CD4-positive, alpha-beta T cell treated with Interleukin-4 for 1 hour (primary cell): ENCODE results near the gene DNAH14.
"Not testable (repeated sequence)": the region's sequence is repeated elsewhere in the genome, so short reads cannot be mapped to it uniquely, and the experiment has no call there.

ENCODE experiments used
- DNase-seq, 2 donors: peaks; one replicate each; pipeline ENCODE4 v3.0.0-alpha.2; 2020 to 2022

The DNAH14 gene

GRCh38 chr1:224922404-224923164, 6.9 kb upstream of the DNAH14 start:
- peak in 1 of 2 donors; percentile 18 for DNase-seq

- no peak for DNase-seq
Measured at GRCh38 chr1:224923726-224924125, 5.7 kb upstream of the DNAH14 start.

GRCh38 chr1:224927631-224928030, 1.8 kb upstream of the DNAH14 start:
- not testable (repeated sequence) for DNase-seq

- no peak for DNase-seq
Measured at GRCh38 chr1:224928906-224929305, 569 bp upstream of the DNAH14 start.

- no peak for DNase-seq
Measured at GRCh38 chr1:224931605-224932004, 2.1 kb downstream of the DNAH14 start.

- no peak for DNase-seq
Measured at GRCh38 chr1:224932607-224933249, 3.3 kb downstream of the DNAH14 start.

- DNase-seq = no peak
Measured at GRCh38 chr1:224933584-224933983, 4.1 kb downstream of the DNAH14 start.

- no peak for DNase-seq
Measured at GRCh38 chr1:224938652-224939051, 9.2 kb downstream of the DNAH14 start.

GRCh38 chr1:224939844-224940425, 10.5 kb downstream of the DNAH14 start:
- DNase-seq = no peak

GRCh38 chr1:224940735-224941134, 11.3 kb downstream of the DNAH14 start:
- DNase-seq = not testable (repeated sequence)

- not testable (repeated sequence) for DNase-seq
Measured at GRCh38 chr1:224945651-224946348, 16.3 kb downstream of the DNAH14 start.

GRCh38 chr1:224946349-224946691, 16.8 kb downstream of the DNAH14 start:
- DNase-seq = not testable (repeated sequence)

GRCh38 chr1:224957696-224958095, 28.2 kb downstream of the DNAH14 start:
- DNase-seq = no peak

- DNase-seq = no peak
Measured at GRCh38 chr1:224958490-224958889, 29.0 kb downstream of the DNAH14 start.

- DNase-seq = no peak
Measured at GRCh38 chr1:224959115-224959514, 29.6 kb downstream of the DNAH14 start.

GRCh38 chr1:224959656-224960055, 30.2 kb downstream of the DNAH14 start:
- DNase-seq = no peak

- DNase-seq = no peak
Measured at GRCh38 chr1:224980181-224980580, 50.7 kb downstream of the DNAH14 start.

- not testable (repeated sequence) for DNase-seq
Measured at GRCh38 chr1:224981922-224982354, 52.5 kb downstream of the DNAH14 start.

GRCh38 chr1:224988042-224988441, 58.6 kb downstream of the DNAH14 start:
- no peak for DNase-seq

GRCh38 chr1:224989615-224990014, 60.1 kb downstream of the DNAH14 start:
- DNase-seq = no peak

- not testable (repeated sequence) for DNase-seq
Measured at GRCh38 chr1:224991550-224991949, 62.1 kb downstream of the DNAH14 start.

- DNase-seq = no peak
Measured at GRCh38 chr1:224995602-224996001, 66.1 kb downstream of the DNAH14 start.

- no peak for DNase-seq
Measured at GRCh38 chr1:224996266-224996665, 66.8 kb downstream of the DNAH14 start.
